GM21576 (cell line): ENCODE data around the gene INKA1.
A peak's percentile ranks its signal among the peaks of the same experiment; 100 is the strongest.

ENCODE experiments used
- ATAC-seq: cut with Tn5 transposase; IDR thresholded peaks from one replicate; pipeline ENCODE4 v1.9.1; 2021; ENCODE audit warnings: mild to moderate bottlenecking, moderate library complexity; ENCODE audit not compliant: unreplicated experiment

INKA1 gene

GRCh38 chr3:49786357-49787181, 16.5 kb upstream of the INKA1 start, which contains the start of gene IP6K1:
TSS of gene IP6K1 (minus strand) at chr3:49786542. CDS start at chr3:49748040, 38,502 bp downstream.
- peak; percentile 98 for ATAC-seq

- no peak for ATAC-seq
Measured at GRCh38 chr3:49787182-49787464, 15.9 kb upstream of the INKA1 start.

- no peak for ATAC-seq
Measured at GRCh38 chr3:49787536-49787935, 15.5 kb upstream of the INKA1 start.

- ATAC-seq = no peak
Measured at GRCh38 chr3:49788056-49788455, 15.0 kb upstream of the INKA1 start.

GRCh38 chr3:49790626-49791411, 12.2 kb upstream of the INKA1 start:
- ATAC-seq = no peak

- ATAC-seq = no peak
Measured at GRCh38 chr3:49791571-49791970, 11.5 kb upstream of the INKA1 start.

GRCh38 chr3:49792371-49793150, 10.5 kb upstream of the INKA1 start:
- ATAC-seq = no peak

- ATAC-seq = no peak
Measured at GRCh38 chr3:49793486-49794085, 9.5 kb upstream of the INKA1 start.

GRCh38 chr3:49794431-49794830, 8.6 kb upstream of the INKA1 start:
- no peak for ATAC-seq

GRCh38 chr3:49794926-49795905, 7.8 kb upstream of the INKA1 start:
- no peak for ATAC-seq

GRCh38 chr3:49799105-49799504, 4.0 kb upstream of the INKA1 start:
- ATAC-seq = no peak

- no peak for ATAC-seq
Measured at GRCh38 chr3:49799761-49800160, 3.3 kb upstream of the INKA1 start, which contains the start of gene CDHR4. TSS of gene CDHR4 (minus strand) at chr3:49799873. CDS start at chr3:49799812, 61 bp downstream.

GRCh38 chr3:49801160-49801559, 1.9 kb upstream of the INKA1 start:
- ATAC-seq = no peak

GRCh38 chr3:49803465-49804140, 542 bp downstream of the INKA1 start:
- peak; percentile 7 for ATAC-seq

GRCh38 chr3:49804141-49805041, 1.3 kb downstream of the INKA1 start:
- no peak for ATAC-seq

GRCh38 chr3:49805367-49805782, 2.3 kb downstream of the INKA1 start:
- no peak for ATAC-seq

- ATAC-seq = no peak
Measured at GRCh38 chr3:49805897-49806701, 3.0 kb downstream of the INKA1 start.
